Spleen (tissue), 7 donors: ENCODE data around the gene KDELR1.

Experiments used
- CTCF ChIP-seq, 11 experiments: fragments of 200-600 bp in 7 of 11; fragments of 450-650 bp in 4 of 11; sonication (generic) in 4 of 11; IDR thresholded peaks in 8 of 11; conservative IDR thresholded peaks in 3 of 11; 1 replicate in 7 of 11; 2 replicates in 4 of 11; pipeline versions ENCODE4 v1.4.0 to v1.8.0; 2016 to 2021; ENCODE audit warnings: antibody characterized with exemption in 11 of 11, inconsistent platforms in 4 of 11, mild to moderate bottlenecking in 1 of 11
- POLR2A ChIP-seq, 3 donors: fragments of 450-650 bp; IDR thresholded peaks; one replicate each; pipeline ENCODE4 v1.5.1; 2017; ENCODE audit warnings: antibody characterized with exemption in 3 of 3, mild to moderate bottlenecking in 1 of 3
- donor health status: DM: no; HTN: no; CAD: no; lungs with moderate emphysema.
- donor health status: DM: no; HTN: no; CAD: no.
- donor health status: DM: no; HTN: no; CAD: no.

DNA sequence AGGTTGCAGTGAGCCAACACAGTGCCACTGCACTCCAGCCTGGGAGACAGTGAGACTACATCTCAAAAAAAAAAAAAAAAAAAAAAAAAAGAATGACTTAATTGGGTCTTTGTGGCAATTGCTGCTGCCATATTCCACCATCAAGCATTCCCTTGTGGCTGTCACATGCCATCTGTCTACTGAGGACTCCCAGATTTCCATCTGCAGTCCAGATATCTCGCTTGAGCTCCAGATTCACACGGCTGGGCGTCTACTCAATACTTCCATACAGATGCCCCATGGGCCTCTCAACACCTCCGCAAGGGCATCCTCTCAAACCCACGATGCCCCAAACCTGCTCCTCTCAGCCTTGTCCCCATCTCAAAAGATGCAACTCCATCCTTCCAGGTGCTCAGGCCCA lies 40.5 kb downstream of the KDELR1 start:
- no peak for TF ChIP-seq CTCF (IDR thresholded peaks at IDR 0.05 in 8 of 11, conservative IDR thresholded peaks at IDR 0.05 in 3 of 11)
- no peak for TF ChIP-seq POLR2A (IDR thresholded peaks at IDR 0.05)
